ENCODE results near the gene TWIST2.

DNA sequence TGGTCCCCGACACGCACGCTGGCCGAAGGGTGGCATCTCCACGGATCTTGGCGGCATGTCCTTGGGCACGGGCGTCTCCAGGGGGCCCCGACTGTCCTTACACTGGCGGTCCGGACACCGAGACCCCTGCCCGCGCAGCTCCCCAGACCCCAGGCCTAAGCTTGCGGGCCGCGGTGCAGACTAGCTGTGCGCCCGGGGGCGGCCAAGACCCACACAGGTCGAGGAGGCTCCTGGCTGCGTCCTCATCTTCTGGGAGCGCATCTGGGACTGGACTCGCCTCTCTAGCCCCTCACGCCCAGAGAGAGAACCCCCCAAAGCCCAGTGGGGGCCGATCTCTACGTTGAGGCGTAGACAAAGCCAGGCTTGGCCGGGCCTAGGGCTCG lies 475 bp upstream of the TWIST2 start:
- TF ChIP-seq, protein P1, sequence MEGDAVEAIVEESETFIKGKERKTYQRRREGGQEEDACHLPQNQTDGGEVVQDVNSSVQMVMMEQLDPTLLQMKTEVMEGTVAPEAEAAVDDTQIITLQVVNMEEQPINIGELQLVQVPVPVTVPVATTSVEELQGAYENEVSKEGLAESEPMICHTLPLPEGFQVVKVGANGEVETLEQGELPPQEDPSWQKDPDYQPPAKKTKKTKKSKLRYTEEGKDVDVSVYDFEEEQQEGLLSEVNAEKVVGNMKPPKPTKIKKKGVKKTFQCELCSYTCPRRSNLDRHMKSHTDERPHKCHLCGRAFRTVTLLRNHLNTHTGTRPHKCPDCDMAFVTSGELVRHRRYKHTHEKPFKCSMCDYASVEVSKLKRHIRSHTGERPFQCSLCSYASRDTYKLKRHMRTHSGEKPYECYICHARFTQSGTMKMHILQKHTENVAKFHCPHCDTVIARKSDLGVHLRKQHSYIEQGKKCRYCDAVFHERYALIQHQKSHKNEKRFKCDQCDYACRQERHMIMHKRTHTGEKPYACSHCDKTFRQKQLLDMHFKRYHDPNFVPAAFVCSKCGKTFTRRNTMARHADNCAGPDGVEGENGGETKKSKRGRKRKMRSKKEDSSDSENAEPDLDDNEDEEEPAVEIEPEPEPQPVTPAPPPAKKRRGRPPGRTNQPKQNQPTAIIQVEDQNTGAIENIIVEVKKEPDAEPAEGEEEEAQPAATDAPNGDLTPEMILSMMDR (conservative IDR thresholded peaks at IDR 0.05; ENCODE audit: low read depth, low read length), result no peak
- TF ChIP-seq EZH2 (IDR thresholded peaks at IDR 0.05; ENCODE audit: borderline replicate concordance, low read depth, low read length, poor library complexity, severe bottlenecking), result peak; percentile 81
